ENCODE results near the gene TMEM219. TPM values are rescaled to one million over a fixed set of nuclear protein-coding genes. Genes with fewer than 3 reads are reported as not detected.

The TMEM219 gene
- total RNA-seq, 1 donor from 2014 or later, result 63.2 TPM

DNA sequence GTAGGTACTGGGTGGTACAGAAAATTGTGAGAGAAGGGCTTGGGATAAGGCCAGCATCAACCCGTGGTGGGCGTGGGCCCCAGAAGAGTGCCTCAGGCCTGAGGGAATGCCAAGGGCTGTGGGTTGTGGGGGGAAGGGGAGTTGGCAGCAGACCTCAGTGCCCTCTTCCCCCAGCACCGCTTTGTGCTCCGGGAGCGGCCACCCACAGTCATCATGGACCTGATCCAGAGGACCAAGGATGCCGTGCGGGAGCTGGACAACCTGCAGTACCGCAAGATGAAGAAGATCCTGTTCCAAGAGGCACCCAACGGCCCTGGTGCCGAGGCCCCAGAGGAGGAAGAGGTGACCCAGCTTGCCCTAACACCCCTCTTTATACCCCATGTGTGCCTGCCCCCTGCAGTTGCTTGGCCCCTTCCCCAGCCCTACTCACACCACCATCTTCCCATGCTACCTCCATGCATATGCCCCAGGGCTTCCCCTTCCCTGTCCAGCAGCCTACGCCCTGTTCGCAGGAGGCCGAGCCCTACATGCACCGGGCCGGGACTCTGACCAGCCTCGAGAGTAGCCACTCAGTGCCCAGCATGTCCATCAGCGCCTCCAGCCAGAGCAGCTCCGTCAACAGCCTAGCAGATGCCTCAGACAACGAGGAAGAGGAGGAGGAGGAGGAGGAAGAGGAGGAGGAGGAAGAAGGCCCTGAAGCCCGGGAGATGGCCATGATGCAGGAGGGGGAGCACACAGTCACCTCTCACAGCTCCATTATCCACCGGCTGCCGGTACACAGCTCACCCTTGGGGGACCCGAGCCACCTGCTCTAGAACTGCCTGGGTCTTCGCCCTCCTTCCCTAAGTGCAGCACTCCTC, 20.9 kb downstream of the TMEM219 start:
- H3K36me3 ChIP-seq, result peaks cover 100% of the 10 kb centered on the region
- H3K27me3 ChIP-seq (ENCODE audit: low read depth), result no peaks in the 10 kb centered on the region
- TF ChIP-seq, protein P1, sequence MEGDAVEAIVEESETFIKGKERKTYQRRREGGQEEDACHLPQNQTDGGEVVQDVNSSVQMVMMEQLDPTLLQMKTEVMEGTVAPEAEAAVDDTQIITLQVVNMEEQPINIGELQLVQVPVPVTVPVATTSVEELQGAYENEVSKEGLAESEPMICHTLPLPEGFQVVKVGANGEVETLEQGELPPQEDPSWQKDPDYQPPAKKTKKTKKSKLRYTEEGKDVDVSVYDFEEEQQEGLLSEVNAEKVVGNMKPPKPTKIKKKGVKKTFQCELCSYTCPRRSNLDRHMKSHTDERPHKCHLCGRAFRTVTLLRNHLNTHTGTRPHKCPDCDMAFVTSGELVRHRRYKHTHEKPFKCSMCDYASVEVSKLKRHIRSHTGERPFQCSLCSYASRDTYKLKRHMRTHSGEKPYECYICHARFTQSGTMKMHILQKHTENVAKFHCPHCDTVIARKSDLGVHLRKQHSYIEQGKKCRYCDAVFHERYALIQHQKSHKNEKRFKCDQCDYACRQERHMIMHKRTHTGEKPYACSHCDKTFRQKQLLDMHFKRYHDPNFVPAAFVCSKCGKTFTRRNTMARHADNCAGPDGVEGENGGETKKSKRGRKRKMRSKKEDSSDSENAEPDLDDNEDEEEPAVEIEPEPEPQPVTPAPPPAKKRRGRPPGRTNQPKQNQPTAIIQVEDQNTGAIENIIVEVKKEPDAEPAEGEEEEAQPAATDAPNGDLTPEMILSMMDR (IDR thresholded peaks at IDR 0.05; ENCODE audit: borderline replicate concordance), result no peak
- intact Hi-C loops (cut with micrococcal nuclease), result no loop called here
- H3K4me1 ChIP-seq, result peaks cover 34% of the 10 kb centered on the region
- no peak overlapping the region for H3K27ac ChIP-seq (replicated peaks)
- DNase-seq, result no peak
- H3K4me3 ChIP-seq, result no peak overlapping the region
- no peaks in the 10 kb centered on the region for H3K9me3 ChIP-seq (replicated peaks)

DNA sequence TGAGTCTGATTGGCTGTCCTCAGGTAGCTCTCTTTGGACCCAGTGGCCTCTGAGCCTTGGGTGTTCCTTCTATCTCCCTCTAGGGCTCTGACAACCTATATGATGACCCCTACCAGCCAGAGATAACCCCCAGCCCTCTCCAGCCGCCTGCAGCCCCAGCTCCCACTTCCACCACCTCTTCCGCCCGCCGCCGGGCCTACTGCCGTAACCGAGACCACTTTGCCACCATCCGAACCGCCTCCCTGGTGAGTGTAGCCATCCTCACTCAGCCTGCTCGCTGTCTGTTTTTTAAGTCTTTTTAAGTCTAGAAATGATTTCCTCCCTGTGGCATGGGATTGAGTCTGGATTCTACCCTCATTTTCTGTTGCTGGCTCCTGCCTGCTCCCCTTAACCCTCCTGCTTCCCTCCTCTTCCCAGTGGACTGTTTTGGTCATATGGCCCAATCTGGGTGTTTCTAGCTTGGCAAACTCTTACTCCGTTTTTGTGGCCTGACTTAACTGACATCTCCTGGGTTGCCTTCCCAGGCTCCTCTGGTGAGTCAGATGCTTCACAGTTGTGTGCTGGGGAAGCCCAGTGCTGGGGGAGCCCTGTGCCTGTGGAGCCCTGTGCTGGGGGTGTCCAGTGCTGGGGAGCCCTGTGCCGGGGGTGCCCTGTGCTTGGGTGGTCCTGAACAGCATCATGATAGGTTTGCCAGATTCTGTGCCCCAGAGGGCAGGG, 21.7 kb downstream of the TMEM219 start:
- DNase-seq, result no peak

DNA sequence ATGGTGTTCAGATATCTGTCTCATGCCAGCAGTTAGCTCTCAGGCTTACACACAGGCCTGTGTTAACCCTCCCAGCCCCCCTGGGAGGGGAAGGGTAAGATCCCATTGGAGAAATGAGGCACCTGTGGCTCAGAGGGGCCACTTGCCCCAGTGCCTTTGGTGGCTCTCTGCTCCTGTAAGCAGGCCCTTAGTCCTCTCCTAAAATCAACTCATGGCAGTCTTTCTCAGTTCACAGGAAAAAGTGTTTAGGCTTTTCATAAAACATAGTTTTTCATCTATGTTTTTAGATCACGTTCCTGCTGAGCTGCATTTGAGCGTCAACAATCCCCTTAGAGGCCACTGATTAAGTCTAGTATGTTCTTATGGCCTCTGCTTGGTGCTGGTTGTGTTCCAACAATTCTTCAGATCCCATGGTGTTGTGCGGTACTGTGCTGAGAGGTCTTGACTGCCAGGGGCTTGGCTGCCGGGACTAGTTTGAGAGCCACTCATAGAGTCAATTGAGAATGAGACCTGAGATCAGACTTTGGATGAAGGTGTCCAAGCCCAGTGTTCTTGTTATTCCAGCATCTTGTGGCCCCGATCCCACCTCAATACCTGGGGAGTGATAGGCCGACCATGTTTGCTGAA, 22.4 kb downstream of the TMEM219 start:
- Histone ChIP-seq H3K27me3 (ENCODE audit: low read depth) (no peaks in the 10 kb centered on the region), H3K36me3 (peaks cover 100% of the 10 kb centered on the region), H3K4me3 (no peak overlapping the region), H3K9me3 (replicated peaks) (no peaks in the 10 kb centered on the region), H3K27ac (replicated peaks) (no peak overlapping the region), H3K4me1 (peaks cover 20% of the 10 kb centered on the region)
- TF ChIP-seq, protein P1 (IDR thresholded peaks at IDR 0.05; ENCODE audit: borderline replicate concordance), result no peak
- no peak for DNase-seq
- intact Hi-C loops (cut with micrococcal nuclease), result no loop called here

More for the DNA sequence above, 21.7 kb downstream of the TMEM219 start:
- Histone ChIP-seq H3K4me1 (peaks cover 26% of the 10 kb centered on the region), H3K4me3 (no peak overlapping the region), H3K27ac (replicated peaks) (no peak overlapping the region), H3K9me3 (replicated peaks) (no peaks in the 10 kb centered on the region), H3K27me3 (ENCODE audit: low read depth) (no peaks in the 10 kb centered on the region), H3K36me3 (peaks cover 100% of the 10 kb centered on the region)
- intact Hi-C loops (cut with micrococcal nuclease), result no loop called here
- TF ChIP-seq, protein P1 (IDR thresholded peaks at IDR 0.05; ENCODE audit: borderline replicate concordance), result no peak

DNA sequence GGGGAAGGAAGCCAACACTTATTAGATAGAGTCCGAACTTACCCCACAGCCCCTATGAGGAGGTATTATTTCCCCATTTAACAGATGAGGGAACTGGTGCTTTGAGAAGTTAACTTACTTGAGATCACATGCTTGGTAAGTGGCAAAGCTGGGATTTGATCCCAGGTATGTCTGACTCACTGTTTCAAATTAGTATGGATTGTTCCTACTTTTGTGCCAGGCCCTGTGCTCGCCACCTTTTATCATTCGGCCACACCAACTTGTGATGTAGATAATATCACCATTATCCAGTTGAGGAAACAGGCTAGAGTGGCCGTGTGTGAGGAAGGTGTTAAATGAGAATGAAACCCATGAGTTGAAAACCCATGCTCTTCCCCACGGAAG, 22.9 kb downstream of the TMEM219 start:
- H3K27ac ChIP-seq (replicated peaks), result no peak overlapping the region
- peaks cover 100% of the 10 kb centered on the region for H3K36me3 ChIP-seq
- peaks cover 16% of the 10 kb centered on the region for H3K4me1 ChIP-seq
- intact Hi-C loops (cut with micrococcal nuclease), result no loop called here
- H3K9me3 ChIP-seq (replicated peaks), result no peaks in the 10 kb centered on the region
- DNase-seq, result no peak
- TF ChIP-seq, protein P1 (IDR thresholded peaks at IDR 0.05; ENCODE audit: borderline replicate concordance), result no peak
- H3K27me3 ChIP-seq (ENCODE audit: low read depth), result no peaks in the 10 kb centered on the region
- H3K4me3 ChIP-seq, result no peak overlapping the region

DNA sequence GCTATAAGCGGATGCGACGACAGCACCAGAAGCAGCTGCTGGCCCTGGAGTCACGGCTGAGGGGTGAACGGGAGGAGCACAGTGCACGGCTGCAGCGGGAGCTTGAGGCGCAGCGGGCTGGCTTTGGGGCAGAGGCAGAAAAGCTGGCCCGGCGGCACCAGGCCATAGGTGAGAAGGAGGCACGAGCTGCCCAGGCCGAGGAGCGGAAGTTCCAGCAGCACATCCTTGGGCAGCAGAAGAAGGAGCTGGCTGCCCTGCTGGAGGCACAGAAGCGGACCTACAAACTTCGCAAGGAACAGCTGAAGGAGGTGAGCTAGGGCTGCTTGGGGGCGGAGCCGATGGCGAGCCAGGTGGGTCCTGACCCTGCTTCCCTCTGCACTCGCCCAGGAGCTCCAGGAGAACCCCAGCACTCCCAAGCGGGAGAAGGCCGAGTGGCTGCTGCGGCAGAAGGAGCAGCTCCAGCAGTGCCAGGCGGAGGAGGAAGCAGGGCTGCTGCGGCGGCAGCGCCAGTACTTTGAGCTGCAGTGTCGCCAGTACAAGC, 23.5 kb downstream of the TMEM219 start:
- no peak for DNase-seq
- Histone ChIP-seq H3K27me3 (ENCODE audit: low read depth) (no peaks in the 10 kb centered on the region), H3K4me1 (peaks cover 11% of the 10 kb centered on the region), H3K4me3 (no peak overlapping the region), H3K27ac (replicated peaks) (no peak overlapping the region), H3K9me3 (replicated peaks) (no peaks in the 10 kb centered on the region), H3K36me3 (peaks cover 100% of the 10 kb centered on the region)
- intact Hi-C loops (cut with micrococcal nuclease), result no loop called here
- TF ChIP-seq, protein P1 (IDR thresholded peaks at IDR 0.05; ENCODE audit: borderline replicate concordance), result no peak

All from left ventricle myocardium inferior (tissue), 1 donor.